Tongue (tissue), 2 donors: ENCODE measurements around the gene RGS14. TPM values are rescaled to one million over a fixed set of nuclear protein-coding genes. Genes with fewer than 3 reads are reported as not detected.
"Not testable (repeated sequence)": the region's sequence is repeated elsewhere in the genome, so short reads cannot be mapped to it uniquely, and the experiment has no call there.

Source experiments
- DNase-seq: peaks from one replicate; pipeline ENCODE4 v3.0.0-alpha.2; 2015
- total RNA-seq: library from RNA; depleted of rRNA; stranded (reverse); fragments of >200 nt; gene quantifications from one replicate; pipeline ENCODE4 v1.2.3, GENCODE V29; 2014

RGS14 gene
- total RNA-seq, 1 donor from 2014 or later, result 14.8 TPM

DNA sequence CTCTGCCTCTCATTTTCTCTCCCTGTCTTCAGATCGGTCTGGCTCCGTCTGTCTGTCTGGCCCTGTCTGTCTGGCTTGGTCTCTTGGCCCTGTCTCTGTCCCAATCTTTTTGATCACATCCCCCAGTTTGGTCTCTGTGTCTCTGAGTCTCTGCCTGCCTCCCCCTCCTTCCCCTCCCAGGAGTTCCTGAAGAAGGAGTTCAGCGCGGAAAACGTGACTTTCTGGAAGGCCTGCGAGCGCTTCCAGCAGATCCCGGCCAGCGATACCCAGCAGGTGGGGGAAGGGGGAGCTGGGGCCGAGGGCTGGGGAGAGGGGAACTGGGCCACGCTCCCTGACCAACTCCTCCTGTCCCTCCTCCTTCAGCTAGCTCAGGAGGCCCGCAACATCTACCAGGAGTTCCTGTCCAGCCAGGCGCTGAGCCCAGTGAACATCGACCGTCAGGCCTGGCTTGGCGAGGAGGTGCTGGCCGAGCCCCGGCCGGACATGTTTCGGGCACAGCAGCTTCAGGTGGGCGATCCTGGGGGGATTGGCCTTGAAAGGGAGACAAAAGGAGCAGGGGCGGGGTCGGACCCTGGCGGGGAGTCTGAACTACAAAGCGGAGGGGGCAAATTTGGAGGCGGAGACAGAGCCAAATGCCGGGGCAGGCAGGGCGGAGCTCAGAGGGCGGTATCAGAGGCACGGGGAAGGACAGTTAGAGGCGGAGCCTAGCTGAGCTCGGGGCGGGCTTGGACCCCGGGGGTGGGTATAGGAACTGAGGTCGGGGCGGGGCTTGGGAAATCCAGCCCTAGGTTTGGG, 9.0 kb downstream of the RGS14 start:
- DNase-seq, result peak; percentile 94

DNA sequence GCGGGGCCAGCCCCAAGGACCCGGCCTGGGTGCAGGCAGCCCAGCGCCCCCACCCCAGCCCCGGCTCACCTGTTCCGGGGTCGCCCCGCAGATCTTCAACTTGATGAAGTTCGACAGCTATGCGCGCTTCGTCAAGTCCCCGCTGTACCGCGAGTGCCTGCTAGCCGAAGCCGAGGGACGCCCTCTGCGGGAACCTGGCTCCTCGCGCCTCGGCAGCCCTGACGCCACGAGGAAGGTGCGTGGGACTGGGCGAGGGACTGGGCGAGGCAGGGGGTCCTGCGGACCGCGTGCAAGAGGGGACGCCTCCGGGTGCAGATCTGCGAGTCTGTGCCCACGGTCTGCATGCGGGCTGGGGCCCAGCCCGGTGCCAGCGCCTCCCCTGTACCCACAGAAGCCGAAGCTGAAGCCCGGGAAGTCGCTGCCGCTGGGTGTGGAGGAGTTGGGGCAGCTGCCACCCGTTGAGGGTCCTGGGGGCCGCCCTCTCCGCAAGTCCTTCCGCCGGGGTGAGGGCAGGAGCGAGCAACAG, 9.7 kb downstream of the RGS14 start:
- DNase-seq, result no peak

DNA sequence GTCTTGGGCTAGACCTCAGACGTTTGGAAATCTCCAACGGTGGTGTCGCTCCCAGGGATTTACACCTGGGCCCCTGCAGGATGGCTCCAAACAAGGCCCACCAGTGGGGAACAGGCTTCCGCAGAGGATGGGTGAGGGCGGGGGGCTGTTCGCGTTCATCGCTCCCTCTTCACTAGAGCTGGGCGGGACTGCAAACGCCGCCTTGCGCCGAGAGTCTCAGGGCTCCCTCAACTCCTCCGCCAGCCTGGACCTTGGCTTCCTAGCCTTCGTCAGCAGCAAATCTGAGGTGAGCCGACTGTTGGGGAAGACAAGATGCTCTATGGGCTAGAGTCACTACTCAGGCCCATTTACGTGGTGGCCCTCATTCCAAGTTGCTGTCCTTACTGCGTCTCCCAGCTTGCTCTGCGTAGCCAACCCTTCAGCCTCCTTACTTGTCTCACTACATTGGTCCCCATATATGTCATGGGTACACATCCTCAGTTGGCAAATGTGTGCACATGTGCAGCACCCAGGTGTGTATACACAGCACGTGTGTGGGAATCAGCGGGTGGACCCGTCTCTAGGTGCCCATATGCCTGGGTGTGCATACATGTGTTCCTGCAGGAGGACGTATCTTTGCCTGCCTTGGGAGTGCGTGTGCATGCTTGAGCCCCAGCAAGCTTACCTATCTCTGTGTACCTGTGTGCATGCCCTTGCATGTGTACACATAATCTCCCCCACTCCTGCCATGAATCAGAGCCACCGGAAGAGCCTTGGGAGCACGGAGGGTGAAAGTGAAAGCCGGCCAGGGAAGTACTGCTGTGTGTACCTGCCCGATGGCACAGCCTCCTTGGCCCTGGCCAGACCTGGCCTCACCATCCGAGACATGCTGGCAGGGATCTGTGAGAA, 10.5 kb downstream of the RGS14 start:
- no peak for DNase-seq

DNA sequence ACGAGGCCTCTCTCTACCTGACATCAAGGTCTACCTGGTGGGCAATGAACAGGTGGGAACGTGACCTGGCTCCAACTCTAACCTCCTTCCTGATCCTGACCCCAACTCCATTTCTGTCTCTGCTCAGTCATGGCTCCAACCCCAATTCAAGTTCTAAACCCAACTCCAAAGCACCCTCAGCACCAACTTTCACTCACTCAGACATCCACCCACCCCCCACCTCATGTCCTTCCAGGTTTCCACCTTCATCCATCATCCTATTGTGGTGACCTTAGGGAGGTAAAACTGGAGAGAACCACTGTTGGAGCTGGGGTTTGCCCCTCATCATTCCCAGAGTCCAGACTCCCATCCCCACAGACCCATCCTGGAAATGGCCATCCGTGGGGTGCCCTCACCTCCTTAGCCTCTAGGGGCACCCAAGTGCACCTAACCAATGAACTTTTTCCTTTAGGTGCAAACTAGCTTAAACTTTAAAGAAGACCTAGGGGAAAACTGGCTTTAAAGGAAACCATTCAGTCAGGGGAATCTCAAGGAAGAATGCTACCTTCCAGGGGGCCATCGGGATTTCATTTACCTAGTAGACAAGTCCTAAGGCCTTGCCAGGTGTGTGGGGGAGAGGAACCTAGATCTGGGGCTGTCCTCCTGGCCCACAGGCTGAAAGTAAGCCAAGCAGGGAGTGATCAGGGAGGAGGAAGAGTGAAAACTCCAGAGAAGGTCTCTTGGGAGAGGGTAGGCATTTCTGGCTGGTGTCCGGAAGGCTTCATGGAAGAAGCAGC, 11.3 kb downstream of the RGS14 start:
- DNase-seq, result no peak

DNA sequence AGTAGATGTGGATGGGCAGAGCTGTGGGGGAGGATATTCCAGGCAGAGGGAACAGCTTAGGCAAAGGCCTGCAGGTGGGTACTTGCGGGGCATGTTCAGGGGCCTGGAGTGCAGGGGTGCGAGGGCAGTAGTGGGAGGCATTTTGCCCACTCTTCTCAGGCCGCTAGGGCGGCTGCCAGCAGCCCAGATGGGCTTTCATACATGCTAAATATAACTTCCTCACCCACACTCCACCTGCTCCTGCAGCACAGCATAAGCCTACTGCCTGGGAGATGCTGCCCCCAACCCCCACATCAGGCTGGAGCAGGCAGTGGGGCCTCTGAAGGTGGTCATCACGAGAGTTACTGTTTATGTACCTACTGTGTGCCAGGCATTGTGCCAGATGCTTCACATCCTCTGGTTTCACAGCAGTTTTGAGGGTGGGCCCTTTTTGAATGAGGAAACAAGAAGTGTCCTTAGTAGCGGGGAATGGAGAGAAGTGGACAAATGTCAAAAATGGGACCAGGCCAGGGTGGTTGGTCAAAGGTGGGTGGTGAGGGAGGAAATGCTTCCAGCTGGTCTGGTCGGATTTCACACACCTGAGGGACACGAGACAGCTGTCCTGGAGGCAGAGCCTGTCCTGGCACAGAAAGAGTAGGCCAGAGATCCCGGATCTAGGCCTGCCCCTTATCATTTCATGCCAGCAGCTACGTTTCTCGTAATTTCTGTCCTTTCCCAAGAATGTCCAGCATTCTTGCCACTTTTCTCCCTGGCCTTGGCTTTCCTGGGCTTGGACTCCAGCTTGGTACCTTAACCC, 12.1 kb downstream of the RGS14 start:
- peak; percentile 57 for DNase-seq

DNA sequence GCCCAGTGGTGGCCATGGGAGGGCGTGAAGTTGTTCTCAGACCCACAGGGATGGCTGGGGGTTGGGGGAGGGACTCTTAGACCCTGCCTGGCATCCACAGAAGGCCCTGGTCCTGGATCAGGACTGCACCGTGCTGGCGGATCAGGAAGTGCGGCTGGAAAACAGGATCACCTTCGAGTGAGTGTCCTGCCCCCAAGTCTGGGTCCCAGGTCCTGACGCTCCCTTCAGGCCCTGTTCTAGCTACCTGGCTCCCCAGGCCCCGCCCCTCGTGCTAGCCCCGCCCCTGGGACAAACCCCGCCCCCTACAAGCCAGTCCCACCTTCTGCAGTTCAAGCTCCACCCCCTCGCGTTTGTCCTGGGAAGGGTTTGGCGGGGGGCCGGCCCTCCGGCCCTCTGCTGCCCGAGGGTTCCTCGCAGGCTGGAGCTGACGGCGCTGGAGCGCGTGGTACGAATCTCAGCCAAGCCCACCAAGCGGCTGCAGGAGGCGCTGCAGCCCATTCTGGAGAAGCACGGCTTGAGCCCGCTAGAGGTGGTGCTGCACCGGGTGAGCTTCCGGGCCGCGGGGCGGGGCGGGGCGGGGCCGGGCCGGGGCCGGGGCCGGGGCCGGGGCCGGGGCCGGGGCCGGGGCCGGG, 12.9 kb downstream of the RGS14 start:
- peak; percentile 83 for DNase-seq

DNA sequence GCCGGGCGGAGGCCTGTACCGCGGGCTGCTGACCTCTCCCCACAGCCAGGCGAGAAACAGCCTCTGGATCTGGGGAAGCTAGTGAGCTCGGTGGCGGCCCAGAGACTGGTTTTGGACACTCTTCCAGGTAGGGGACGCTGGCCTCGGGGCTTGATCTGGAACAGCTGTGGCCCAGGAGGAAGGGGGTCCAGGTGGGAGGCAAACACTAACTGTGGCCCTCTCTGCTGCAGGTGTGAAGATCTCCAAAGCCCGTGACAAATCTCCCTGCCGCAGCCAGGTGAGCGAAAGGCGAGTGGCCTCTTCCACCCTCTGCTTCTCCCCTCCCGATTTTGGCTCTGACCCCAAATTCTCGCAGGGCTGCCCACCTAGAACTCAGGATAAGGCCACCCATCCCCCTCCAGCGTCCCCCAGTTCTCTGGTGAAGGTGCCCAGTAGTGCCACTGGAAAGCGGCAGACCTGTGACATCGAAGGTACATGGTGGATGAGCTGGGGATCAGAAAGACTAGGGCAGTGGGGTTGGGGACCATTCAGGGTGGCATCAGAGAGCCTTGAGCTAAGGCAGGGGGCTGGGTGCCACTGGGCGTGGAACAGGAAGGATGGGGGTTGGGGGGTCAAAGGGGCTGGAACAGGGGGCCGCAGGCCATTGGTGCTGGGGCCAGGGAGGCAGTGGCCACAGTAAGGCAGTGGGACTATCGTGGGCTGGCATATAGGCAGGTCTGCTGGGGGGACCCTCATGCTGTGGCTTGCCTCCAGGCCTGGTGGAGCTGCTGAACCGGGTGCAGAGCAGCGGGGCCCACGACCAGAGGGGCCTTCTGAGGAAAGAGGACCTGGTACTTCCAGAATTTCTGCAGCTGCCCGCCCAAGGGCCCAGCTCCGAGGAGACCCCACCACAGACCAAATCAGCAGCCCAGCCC, 13.7 kb downstream of the RGS14 start:
- DNase-seq, result no peak

DNA sequence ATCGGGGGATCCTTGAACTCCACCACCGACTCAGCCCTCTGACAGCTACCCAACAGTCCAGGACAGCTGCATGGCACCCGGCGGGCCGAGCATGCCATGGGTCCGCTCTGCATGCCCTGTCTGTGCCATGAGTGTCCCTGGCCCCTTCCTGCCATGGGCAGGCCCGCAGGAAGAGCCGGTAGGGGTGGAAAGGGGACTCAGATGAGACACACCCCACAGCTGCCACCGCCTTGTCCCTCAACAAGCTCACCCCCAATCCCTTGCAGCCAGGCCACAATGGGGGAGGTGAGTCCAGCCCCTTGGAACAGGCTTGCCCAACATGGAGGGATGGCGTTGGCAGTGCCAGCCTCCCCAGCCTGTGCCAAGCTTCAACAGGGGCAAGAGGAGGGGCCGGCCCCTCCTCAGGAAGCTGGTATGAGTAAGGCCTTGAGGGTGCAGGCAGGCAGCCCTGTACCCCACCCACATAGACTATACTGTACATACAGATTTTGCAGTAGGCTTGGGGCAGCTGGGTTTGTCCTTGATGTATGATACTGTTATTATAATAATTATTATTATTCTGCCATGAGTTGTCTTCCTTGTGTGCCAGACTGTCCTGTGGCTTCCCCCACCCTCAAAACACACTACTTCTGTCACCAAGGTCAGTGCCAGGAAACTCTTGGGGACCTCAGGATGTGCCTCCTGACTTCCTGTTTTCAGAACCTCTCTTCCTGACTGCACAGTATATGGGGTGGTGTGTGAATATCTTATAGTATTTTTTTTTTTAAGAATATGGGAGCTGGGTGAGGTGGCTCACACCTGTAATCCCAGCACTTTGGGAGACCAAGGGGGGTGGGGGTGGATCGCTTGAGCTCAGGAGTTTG, 14.5 kb downstream of the RGS14 start:
- DNase-seq, result peak; percentile 29

DNA sequence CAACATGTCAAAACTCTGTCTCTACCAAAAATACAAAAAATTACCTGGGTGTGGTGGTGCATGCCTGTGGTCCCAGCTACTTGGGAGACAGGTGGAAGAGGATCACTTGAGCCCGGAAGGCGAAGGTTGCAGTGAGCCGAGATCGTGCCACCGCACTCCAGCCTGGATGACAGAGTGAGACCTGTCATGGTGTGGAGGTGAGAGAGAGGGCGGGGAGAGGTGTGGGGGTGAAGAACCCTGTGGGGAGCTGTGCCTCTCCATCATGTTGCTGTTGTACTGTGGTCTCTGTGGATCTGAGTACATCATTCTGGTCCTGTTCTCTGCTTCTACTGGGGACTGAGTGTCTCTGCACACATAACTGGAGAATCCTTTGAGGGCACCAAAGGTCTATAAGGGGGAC, 15.2 kb downstream of the RGS14 start:
- DNase-seq, result no peak

DNA sequence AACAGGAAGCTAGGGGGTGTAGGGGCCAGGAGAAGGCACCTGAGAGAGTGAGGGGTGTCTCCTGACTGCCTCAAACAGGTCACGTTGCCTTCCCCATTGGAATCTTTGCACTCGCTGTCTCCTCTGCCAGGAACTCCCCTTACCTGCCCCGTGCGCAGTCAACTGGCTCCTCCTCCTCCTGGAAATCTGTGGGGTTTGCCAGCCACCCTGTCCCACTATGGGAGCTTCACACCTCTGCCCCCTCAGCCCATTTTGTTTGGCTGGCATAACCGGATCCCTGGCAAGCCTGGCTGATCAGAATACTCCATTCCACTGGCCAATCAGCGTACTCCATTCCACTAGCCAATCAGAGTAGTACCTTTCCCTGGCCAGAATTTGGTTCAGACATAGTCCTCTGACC, 16.1 kb downstream of the RGS14 start:
- DNase-seq, result no peak

DNA sequence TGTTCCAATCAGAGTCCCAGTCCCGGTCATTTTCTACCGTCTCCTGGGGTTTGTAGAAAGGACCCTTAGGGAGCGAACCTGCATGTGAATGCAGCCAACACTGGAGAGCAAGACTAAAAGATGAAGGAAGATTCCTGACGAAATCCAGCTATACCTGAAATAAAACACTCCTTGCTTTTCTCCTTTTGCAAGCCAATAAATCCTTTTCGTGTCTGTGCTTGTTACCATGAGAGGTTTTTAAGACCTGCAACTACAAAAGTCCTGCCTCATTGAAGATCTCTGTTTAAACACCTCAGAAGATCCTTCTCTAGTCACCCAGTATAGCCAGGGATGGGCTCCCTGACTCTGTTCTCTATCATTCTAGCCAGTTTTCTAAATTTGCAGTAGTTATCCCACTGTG, 16.5 kb downstream of the RGS14 start:
- DNase-seq, result peak; percentile 56

DNA sequence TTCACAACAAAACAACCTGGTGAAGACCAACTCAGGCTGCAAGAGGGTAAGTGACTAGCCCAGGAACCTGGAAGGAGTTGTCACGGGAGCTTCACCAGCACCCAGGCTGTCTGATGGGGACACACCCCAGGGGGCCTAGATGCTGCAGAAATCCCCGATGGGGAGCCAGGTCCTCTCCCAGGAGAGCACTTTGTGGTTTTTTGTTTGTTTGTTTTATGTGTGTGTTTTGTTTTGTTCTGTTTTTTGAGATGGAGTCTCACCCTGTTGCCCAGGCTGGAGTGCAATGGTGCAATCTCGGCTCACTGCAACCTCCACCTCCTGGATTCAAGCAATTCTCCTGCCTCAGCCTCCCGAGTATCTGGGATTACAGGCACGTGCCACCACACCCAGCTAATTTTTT, 17.8 kb downstream of the RGS14 start:
- not testable (repeated sequence) for DNase-seq

DNA sequence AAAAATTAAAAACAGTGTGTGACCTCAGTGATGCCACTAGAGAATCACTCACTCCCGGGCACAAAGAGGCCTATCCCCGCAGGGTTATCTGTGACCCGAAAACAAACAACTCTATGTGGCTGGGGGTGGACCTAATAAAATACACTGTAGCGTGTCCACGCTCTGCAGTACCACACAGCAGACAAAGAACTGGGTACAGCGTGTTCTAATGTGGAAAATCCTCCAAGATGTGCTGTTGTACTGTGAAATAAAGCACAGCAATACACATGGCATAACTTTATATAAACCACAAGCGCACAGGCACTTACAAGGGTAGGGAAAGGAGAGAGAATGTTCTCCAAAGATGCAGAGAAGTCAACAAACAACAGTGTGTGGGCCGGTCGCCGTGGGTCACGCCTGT, 18.4 kb downstream of the RGS14 start:
- DNase-seq, result no peak

DNA sequence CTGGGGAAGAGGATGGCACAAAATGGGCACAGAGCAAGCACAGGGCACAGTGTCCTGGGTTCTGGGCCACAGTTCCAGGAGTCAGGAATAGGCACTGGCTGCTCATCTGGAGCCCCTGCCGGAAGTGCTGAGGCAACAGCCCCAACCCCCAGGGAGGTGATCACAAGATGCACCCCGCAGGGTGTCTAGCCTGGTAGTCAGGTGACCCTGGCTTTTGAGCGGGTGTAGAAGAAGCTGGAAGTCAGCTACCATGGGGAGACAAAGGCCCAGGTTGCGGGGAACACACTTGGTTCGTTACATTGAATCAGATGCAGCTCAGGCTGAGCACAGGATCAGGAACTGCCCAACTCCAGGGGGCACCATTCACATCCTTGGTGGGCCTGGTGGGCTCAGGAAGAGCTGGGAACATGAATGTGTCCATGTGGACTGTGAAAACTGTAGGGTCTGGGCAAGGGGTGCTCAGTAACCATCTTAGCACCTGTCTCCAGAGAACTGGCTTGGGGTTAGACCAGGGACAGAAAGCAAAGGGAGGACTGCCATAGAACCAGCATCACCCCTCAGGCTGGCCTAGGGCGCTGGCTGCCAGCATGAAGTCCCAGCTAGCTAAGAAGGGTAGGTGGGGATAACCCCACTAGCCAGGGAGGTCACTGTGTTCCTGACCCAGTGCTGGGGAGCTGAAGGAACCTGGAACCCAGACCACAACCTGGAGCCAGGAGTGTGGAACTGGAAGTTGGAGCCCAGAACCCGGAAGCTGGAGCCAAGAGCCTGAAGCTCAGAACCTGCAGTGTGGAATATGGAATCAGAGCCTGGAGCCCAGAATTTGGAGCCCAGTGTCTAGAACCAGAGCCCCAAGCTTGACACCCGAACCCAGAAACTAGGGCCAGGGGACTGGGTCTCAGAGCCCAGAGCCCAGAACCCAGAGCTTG, 20.4 kb downstream of the RGS14 start:
- no peak for DNase-seq

DNA sequence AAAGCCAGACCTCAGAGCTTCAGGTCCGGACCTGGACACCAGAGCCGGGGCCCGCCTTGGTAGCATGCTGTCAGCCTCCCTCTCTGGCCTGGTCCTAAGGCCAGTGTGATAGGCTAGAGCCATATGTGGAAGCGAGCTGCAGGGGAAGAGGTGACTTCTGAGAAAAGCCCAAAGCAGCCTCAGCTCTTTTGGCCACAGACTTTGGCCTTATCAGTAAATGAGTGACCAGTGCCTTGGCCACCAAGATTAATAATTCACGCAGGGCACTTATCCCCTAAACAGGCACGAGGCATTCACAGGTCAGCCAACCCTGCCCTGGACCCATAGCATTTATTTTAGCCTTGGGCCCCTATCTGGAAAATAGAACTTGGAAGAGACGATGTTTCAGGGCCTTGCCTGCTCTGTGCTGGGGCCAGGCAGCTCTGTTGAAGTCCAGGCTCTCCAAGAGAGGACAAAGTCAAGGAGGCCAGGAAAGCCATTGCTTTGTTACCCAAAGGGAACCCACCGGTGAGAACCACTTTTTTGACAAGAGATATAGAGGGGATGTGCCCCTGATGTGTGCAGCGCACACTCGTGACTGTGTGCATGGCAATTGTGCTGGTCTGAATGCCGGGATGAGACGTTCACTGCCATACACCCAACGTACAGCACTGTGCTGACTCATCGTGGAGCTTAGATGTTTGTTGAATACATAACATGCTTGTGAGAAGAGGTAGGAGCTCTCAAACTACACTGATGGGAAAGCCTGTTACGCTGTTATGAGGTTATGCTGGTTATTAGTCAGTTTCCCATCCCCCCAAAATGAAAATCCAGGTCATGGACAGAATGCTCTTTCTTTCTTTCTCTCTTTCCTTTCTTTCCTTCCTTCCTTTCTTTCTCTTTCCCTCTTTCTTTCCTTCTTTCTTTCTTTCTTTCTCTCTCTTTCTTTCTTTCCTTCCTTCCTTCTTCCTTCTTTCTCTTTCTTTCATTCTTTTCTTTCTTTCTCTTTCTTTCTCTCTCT, 21.5 kb downstream of the RGS14 start:
- no peak for DNase-seq

DNA sequence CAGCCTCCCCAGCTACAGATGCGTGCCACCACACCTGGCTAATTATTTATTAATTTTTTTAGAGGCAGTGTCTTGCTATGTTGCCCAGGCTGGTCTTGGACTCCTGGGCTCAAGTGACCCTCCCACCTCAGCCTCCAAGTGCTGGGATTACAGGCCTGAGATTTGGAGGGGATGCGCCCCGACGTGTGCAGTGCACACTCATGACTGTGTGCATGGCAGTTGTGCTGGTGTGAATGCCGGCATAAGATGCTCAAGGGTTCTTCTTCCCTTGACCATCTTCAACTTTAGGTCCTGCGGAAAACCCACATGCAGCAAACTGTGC, 23.0 kb downstream of the RGS14 start:
- DNase-seq, result no peak
